Peyer's patch (tissue), 4 donors: ENCODE results near the gene UBE2L6.

ENCODE experiments used
- POLR2A ChIP-seq, 2 donors: fragments of 450-650 bp; IDR thresholded peaks; one replicate each; pipeline ENCODE4 v1.5.1; 2017; ENCODE audit warnings: antibody characterized with exemption in 2 of 2, mild to moderate bottlenecking in 2 of 2, moderate library complexity in 2 of 2
- TF ChIP-seq, protein P1 (sequence below), 6 experiments: fragments of 450-650 bp in 4 of 6; fragments of 200-600 bp in 2 of 6; sonication (generic) in 1 of 6; IDR thresholded peaks; one replicate each; pipeline ENCODE4 v1.5.1; 2017 to 2019; ENCODE audit warnings: antibody characterized with exemption in 6 of 6, mild to moderate bottlenecking in 3 of 6, moderate library complexity in 1 of 6

DNA sequence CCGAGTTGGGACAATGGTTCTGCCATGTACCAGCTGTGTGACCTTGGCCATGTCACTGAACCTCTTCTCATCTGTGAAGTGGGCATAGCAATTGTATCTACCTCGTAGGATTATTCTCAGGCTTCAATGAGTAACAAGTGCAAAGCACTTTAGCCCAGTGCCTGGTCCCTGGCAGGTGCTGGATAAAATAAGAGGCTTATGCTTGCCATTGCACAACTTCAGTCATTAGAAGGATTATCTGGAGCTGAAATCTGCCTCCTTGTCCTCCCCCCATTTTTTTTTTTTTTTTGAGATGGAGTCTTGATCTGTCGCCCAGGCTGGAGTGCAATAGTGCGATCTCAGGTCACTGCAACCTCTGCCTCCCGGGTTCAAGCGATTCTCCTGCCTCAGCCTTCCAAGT, 22.9 kb downstream of the UBE2L6 start:
- TF ChIP-seq, protein P1, sequence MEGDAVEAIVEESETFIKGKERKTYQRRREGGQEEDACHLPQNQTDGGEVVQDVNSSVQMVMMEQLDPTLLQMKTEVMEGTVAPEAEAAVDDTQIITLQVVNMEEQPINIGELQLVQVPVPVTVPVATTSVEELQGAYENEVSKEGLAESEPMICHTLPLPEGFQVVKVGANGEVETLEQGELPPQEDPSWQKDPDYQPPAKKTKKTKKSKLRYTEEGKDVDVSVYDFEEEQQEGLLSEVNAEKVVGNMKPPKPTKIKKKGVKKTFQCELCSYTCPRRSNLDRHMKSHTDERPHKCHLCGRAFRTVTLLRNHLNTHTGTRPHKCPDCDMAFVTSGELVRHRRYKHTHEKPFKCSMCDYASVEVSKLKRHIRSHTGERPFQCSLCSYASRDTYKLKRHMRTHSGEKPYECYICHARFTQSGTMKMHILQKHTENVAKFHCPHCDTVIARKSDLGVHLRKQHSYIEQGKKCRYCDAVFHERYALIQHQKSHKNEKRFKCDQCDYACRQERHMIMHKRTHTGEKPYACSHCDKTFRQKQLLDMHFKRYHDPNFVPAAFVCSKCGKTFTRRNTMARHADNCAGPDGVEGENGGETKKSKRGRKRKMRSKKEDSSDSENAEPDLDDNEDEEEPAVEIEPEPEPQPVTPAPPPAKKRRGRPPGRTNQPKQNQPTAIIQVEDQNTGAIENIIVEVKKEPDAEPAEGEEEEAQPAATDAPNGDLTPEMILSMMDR (IDR thresholded peaks at IDR 0.05), result no peak
- no peak for TF ChIP-seq POLR2A (IDR thresholded peaks at IDR 0.05)
